ENCODE results near the gene POLR3G. TPM values are rescaled to one million over a fixed set of nuclear protein-coding genes. Genes with fewer than 3 reads are reported as not detected.

POLR3G gene
- total RNA-seq, 1 donor from 2014 or later, result 5.9 TPM

GRCh38 chr5:90495146-90495545 lies 20.5 kb downstream of the POLR3G start:
- Mint-ChIP-seq H3K4me1 (ENCODE audit: unreplicated experiment) (no peaks in the 10 kb centered on the region), H3K4me3 (ENCODE audit: unreplicated experiment) (no peak overlapping the region), H3K36me3 (ENCODE audit: low read depth, unreplicated experiment) (no peaks in the 10 kb centered on the region), H3K9me3 (ENCODE audit: unreplicated experiment) (no peaks in the 10 kb centered on the region), H3K27ac (ENCODE audit: unreplicated experiment) (no peak overlapping the region), H3K27me3 (ENCODE audit: unreplicated experiment) (no peaks in the 10 kb centered on the region)
- no peak for DNase-seq (ENCODE audit: low spot score)
- TF ChIP-seq, protein P1, sequence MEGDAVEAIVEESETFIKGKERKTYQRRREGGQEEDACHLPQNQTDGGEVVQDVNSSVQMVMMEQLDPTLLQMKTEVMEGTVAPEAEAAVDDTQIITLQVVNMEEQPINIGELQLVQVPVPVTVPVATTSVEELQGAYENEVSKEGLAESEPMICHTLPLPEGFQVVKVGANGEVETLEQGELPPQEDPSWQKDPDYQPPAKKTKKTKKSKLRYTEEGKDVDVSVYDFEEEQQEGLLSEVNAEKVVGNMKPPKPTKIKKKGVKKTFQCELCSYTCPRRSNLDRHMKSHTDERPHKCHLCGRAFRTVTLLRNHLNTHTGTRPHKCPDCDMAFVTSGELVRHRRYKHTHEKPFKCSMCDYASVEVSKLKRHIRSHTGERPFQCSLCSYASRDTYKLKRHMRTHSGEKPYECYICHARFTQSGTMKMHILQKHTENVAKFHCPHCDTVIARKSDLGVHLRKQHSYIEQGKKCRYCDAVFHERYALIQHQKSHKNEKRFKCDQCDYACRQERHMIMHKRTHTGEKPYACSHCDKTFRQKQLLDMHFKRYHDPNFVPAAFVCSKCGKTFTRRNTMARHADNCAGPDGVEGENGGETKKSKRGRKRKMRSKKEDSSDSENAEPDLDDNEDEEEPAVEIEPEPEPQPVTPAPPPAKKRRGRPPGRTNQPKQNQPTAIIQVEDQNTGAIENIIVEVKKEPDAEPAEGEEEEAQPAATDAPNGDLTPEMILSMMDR (IDR thresholded peaks at IDR 0.05; ENCODE audit: unreplicated experiment), result no peak

- Mint-ChIP-seq H3K4me1 (ENCODE audit: unreplicated experiment) (peaks cover 9% of the 10 kb centered on the region), H3K27ac (ENCODE audit: unreplicated experiment) (no peak overlapping the region), H3K4me3 (ENCODE audit: unreplicated experiment) (no peak overlapping the region), H3K9me3 (ENCODE audit: unreplicated experiment) (no peaks in the 10 kb centered on the region), H3K36me3 (ENCODE audit: low read depth, unreplicated experiment) (no peaks in the 10 kb centered on the region), H3K27me3 (ENCODE audit: unreplicated experiment) (peaks cover 2% of the 10 kb centered on the region)
- TF ChIP-seq, protein P1 (IDR thresholded peaks at IDR 0.05; ENCODE audit: unreplicated experiment), result no peak
- DNase-seq (ENCODE audit: low spot score), result no peak
These were observed 28.9 kb downstream of the POLR3G start for GRCh38 chr5:90503596-90503995.

- no peaks in the 10 kb centered on the region for H3K9me3 Mint-ChIP-seq (ENCODE audit: unreplicated experiment)
- no peaks in the 10 kb centered on the region for H3K36me3 Mint-ChIP-seq (ENCODE audit: low read depth, unreplicated experiment)
- H3K4me1 Mint-ChIP-seq (ENCODE audit: unreplicated experiment), result peaks cover 17% of the 10 kb centered on the region
- no peak overlapping the region for H3K4me3 Mint-ChIP-seq (ENCODE audit: unreplicated experiment)
- DNase-seq (ENCODE audit: low spot score), result no peak
- TF ChIP-seq, protein P1 (IDR thresholded peaks at IDR 0.05; ENCODE audit: unreplicated experiment), result no peak
- H3K27me3 Mint-ChIP-seq (ENCODE audit: unreplicated experiment), result peaks cover 3% of the 10 kb centered on the region
- no peak overlapping the region for H3K27ac Mint-ChIP-seq (ENCODE audit: unreplicated experiment)
These were observed 30.1 kb downstream of the POLR3G start for GRCh38 chr5:90504743-90505142.

- Mint-ChIP-seq H3K27ac (ENCODE audit: unreplicated experiment) (no peak overlapping the region), H3K36me3 (ENCODE audit: low read depth, unreplicated experiment) (no peaks in the 10 kb centered on the region), H3K27me3 (ENCODE audit: unreplicated experiment) (peaks cover 3% of the 10 kb centered on the region), H3K4me1 (ENCODE audit: unreplicated experiment) (peaks cover 18% of the 10 kb centered on the region), H3K9me3 (ENCODE audit: unreplicated experiment) (no peaks in the 10 kb centered on the region), H3K4me3 (ENCODE audit: unreplicated experiment) (no peak overlapping the region)
- TF ChIP-seq, protein P1 (IDR thresholded peaks at IDR 0.05; ENCODE audit: unreplicated experiment), result no peak
- no peak for DNase-seq (ENCODE audit: low spot score)
These were observed 31.6 kb downstream of the POLR3G start for GRCh38 chr5:90506221-90506620.

- peaks cover 18% of the 10 kb centered on the region for H3K4me1 Mint-ChIP-seq (ENCODE audit: unreplicated experiment)
- H3K27me3 Mint-ChIP-seq (ENCODE audit: unreplicated experiment), result peaks cover 3% of the 10 kb centered on the region
- H3K9me3 Mint-ChIP-seq (ENCODE audit: unreplicated experiment), result no peaks in the 10 kb centered on the region
- no peak overlapping the region for H3K27ac Mint-ChIP-seq (ENCODE audit: unreplicated experiment)
- no peak overlapping the region for H3K4me3 Mint-ChIP-seq (ENCODE audit: unreplicated experiment)
- no peak for DNase-seq (ENCODE audit: low spot score)
- H3K36me3 Mint-ChIP-seq (ENCODE audit: low read depth, unreplicated experiment), result no peaks in the 10 kb centered on the region
- TF ChIP-seq, protein P1 (IDR thresholded peaks at IDR 0.05; ENCODE audit: unreplicated experiment), result no peak
These were observed 35.8 kb downstream of the POLR3G start for GRCh38 chr5:90510438-90510837.

All from endothelial cell (in vitro differentiated cells).